Measurements from ENCODE around the gene SHPK. TPM values are rescaled to one million over a fixed set of nuclear protein-coding genes. Genes with fewer than 3 reads are reported as not detected.
"Not testable (repeated sequence)": the region's sequence is repeated elsewhere in the genome, so short reads cannot be mapped to it uniquely, and the experiment has no call there.

Gene SHPK
- total and polyA plus RNA-seq, 10 donors: 2.3 to 13.6 (median 10.2) TPM

GRCh38 chr17:3565143-3565542 lies 70.9 kb downstream of the SHPK start:
- 77 to 82% (median 78%) methylated on average over 4 of the region's 4 CpGs for WGBS, 5 donors
- H3K4me3 ChIP-seq: no peak overlapping the region
- peaks cover 0 to 38% (median 6%) of the 10 kb centered on the region in 6 donors for H3K36me3 ChIP-seq
- H3K4me1 ChIP-seq: no peaks in the 10 kb centered on the region
- no peaks in the 10 kb centered on the region for H3K27me3 ChIP-seq (replicated peaks in 1 of 7)
- intact Hi-C loops (cut with DNase I; ENCODE audit: low total_unique reads): no loop called here
- DNase-seq: no peak
- TF ChIP-seq POLR2AphosphoS5 (IDR thresholded peaks at IDR 0.05): no peak
- TF ChIP-seq CTCF (IDR thresholded peaks at IDR 0.05 in 8 of 11, conservative IDR thresholded peaks at IDR 0.05 in 3 of 11): no peak
- TF ChIP-seq POLR2A (IDR thresholded peaks at IDR 0.05): no peak
- H3K9me3 ChIP-seq: no peaks in the 10 kb centered on the region
- no peak overlapping the region for H3K27ac ChIP-seq

GRCh38 chr17:3564241-3564640 lies 71.8 kb downstream of the SHPK start:
- H3K4me3 ChIP-seq; H3K27ac ChIP-seq; H3K4me1 ChIP-seq; H3K27me3 ChIP-seq (replicated peaks in 1 of 7); DNase-seq; intact Hi-C loops (cut with DNase I; ENCODE audit: low total_unique reads); H3K9me3 ChIP-seq: not testable (repeated sequence)
- WGBS, 5 donors: 93 to 97% (median 96%) methylated on average over 12 to 28 of the region's 28 CpGs
- peaks cover 0 to 29% (median 6%) of the 10 kb centered on the region in 6 donors for H3K36me3 ChIP-seq

GRCh38 chr17:3559270-3559645 lies 76.8 kb downstream of the SHPK start:
- Histone ChIP-seq H3K27ac (peak overlapping the region in 4 of 8 donors; percentile 23 to 76 (median 52)), H3K4me1 (peaks cover 0 to 25% (median 14%) of the 10 kb centered on the region in 6 donors), H3K27me3 (replicated peaks in 1 of 7) (peaks cover 0 to 38% (median 0%) of the 10 kb centered on the region in 7 donors), H3K4me3 (no peak overlapping the region), H3K36me3 (no peaks in the 10 kb centered on the region), H3K9me3 (no peaks in the 10 kb centered on the region)
- intact Hi-C loops (cut with DNase I; ENCODE audit: low total_unique reads): no loop called here
- TF ChIP-seq CTCF (IDR thresholded peaks at IDR 0.05 in 8 of 11, conservative IDR thresholded peaks at IDR 0.05 in 3 of 11) (no peak), POLR2AphosphoS5 (IDR thresholded peaks at IDR 0.05) (no peak), POLR2A (IDR thresholded peaks at IDR 0.05) (no peak)
- no peak for DNase-seq
- WGBS, 5 donors: 87 to 94% (median 90%) methylated on average over 9 of the region's 9 CpGs

- Histone ChIP-seq H3K36me3 (no peaks in the 10 kb centered on the region), H3K4me1 (peaks cover 0 to 25% (median 14%) of the 10 kb centered on the region in 6 donors), H3K9me3 (no peaks in the 10 kb centered on the region), H3K27me3 (replicated peaks in 1 of 7) (peaks cover 0 to 43% (median 0%) of the 10 kb centered on the region in 7 donors), H3K27ac (peak overlapping the region in 4 of 8 donors; percentile 23 to 76 (median 52)), H3K4me3 (no peak overlapping the region)
- 40 to 46% (median 42%) methylated on average over 21 to 25 of the region's 25 CpGs for WGBS, 5 donors
- no peak for TF ChIP-seq CTCF (IDR thresholded peaks at IDR 0.05 in 8 of 11, conservative IDR thresholded peaks at IDR 0.05 in 3 of 11)
- peak; percentile 84 to 89 (median 85) for TF ChIP-seq POLR2AphosphoS5 (IDR thresholded peaks at IDR 0.05)
- TF ChIP-seq POLR2A (IDR thresholded peaks at IDR 0.05): no peak
- peak; percentile 88 for DNase-seq
- intact Hi-C loops (cut with DNase I; ENCODE audit: low total_unique reads): no loop called here
Observed at GRCh38 chr17:3558603-3559269, 77.3 kb downstream of the SHPK start.

Other genes starting within 250 kb of the SHPK start
- 1 to 10 TPM in 1 of 7 donors, under 1 TPM in 2, not detected in 4; 0.23 to 1.6 (median 0.30) TPM for gene OR3A2, start 249.9 kb downstream of the SHPK start, total RNA-seq
- gene OR3A2, start 249.9 kb downstream of the SHPK start, polyA plus RNA-seq: not detected
- under 1 TPM in 1 of 7 donors, not detected in 6; 0.29 TPM for gene OR1E1, start 237.8 kb downstream of the SHPK start, total RNA-seq
- not detected for gene OR1E1, start 237.8 kb downstream of the SHPK start, polyA plus RNA-seq
- gene OR3A3, start 224.9 kb downstream of the SHPK start, total RNA-seq: under 1 TPM in 2 of 7 donors, not detected in 5; 0.60 to 0.85 TPM
- not detected for gene OR3A3, start 224.9 kb downstream of the SHPK start, polyA plus RNA-seq
- gene OR1E2, start 202.4 kb downstream of the SHPK start, total RNA-seq: not detected
- gene OR1E2, start 202.4 kb downstream of the SHPK start, polyA plus RNA-seq: not detected
- under 1 TPM in 1 of 7 donors, not detected in 6; 0.54 TPM for gene SPATA22, start 164.4 kb downstream of the SHPK start, total RNA-seq
- gene SPATA22, start 164.4 kb downstream of the SHPK start, polyA plus RNA-seq: under 1 TPM; 0.22 to 0.80 (median 0.24) TPM
- gene ASPA, start 160.3 kb downstream of the SHPK start, total RNA-seq: 10 to 100 TPM in 1 of 7 donors, 1 to 10 TPM in 6; 1.4 to 10.8 (median 7.0) TPM
- 1 to 10 TPM in 1 of 3 donors, under 1 TPM in 2; 0.86 to 1.6 (median 0.93) TPM for gene ASPA, start 160.3 kb downstream of the SHPK start, polyA plus RNA-seq
- 1 to 10 TPM in 5 of 7 donors, under 1 TPM in 2; 0.32 to 2.0 (median 1.2) TPM for gene TRPV3, start 78.4 kb downstream of the SHPK start, total RNA-seq
- gene TRPV3, start 78.4 kb downstream of the SHPK start, polyA plus RNA-seq: under 1 TPM; 0.13 to 0.45 (median 0.20) TPM
- gene TRPV1, start 26.8 kb downstream of the SHPK start, total RNA-seq: 1 to 10 TPM; 2.1 to 6.8 (median 4.2) TPM
- 1 to 10 TPM; 2.2 to 3.0 (median 2.5) TPM for gene TRPV1, start 26.8 kb downstream of the SHPK start, polyA plus RNA-seq
- 10 to 100 TPM; 11.8 to 42.5 (median 16.5) TPM for gene CTNS, start 510 bp upstream of the SHPK start, total RNA-seq
- 1 to 10 TPM; 5.7 to 8.9 (median 5.7) TPM for gene CTNS, start 510 bp upstream of the SHPK start, polyA plus RNA-seq
- gene TAX1BP3, start 32.3 kb upstream of the SHPK start, total RNA-seq: 10 to 100 TPM; 32.9 to 57.1 (median 53.5) TPM
- 10 to 100 TPM; 35.2 to 65.7 (median 47.9) TPM for gene TAX1BP3, start 32.3 kb upstream of the SHPK start, polyA plus RNA-seq
- 10 to 100 TPM in 5 of 7 donors, 1 to 10 TPM in 2; 6.0 to 28.8 (median 20.0) TPM for gene EMC6, start 32.6 kb upstream of the SHPK start, total RNA-seq
- gene EMC6, start 32.6 kb upstream of the SHPK start, polyA plus RNA-seq: 10 to 100 TPM; 49.1 to 85.3 (median 67.9) TPM
- gene P2RX5, start 59.9 kb upstream of the SHPK start, total RNA-seq: 100 to 1,000 TPM in 6 of 7 donors, 10 to 100 TPM in 1; 62.5 to 185 (median 143) TPM
- 100 to 1,000 TPM; 276 to 313 (median 280) TPM for gene P2RX5, start 59.9 kb upstream of the SHPK start, polyA plus RNA-seq
- 1 to 10 TPM; 1.5 to 4.7 (median 2.6) TPM for gene HASPIN, start 87.7 kb upstream of the SHPK start, total RNA-seq
- 1 to 10 TPM in 2 of 3 donors, under 1 TPM in 1; 0.74 to 2.5 (median 1.8) TPM for gene HASPIN, start 87.7 kb upstream of the SHPK start, polyA plus RNA-seq
- 10 to 100 TPM; 20.3 to 31.4 (median 26.3) TPM for gene ITGAE, start 164.9 kb upstream of the SHPK start, total RNA-seq
- gene ITGAE, start 164.9 kb upstream of the SHPK start, polyA plus RNA-seq: 10 to 100 TPM; 75.2 to 91.1 (median 78.3) TPM
- 10 to 100 TPM; 24.9 to 43.9 (median 39.8) TPM for gene NCBP3, start 210.0 kb upstream of the SHPK start, total RNA-seq
- 10 to 100 TPM; 13.0 to 22.8 (median 20.6) TPM for gene NCBP3, start 210.0 kb upstream of the SHPK start, polyA plus RNA-seq